ENCODE data around the gene PRDM5. TPM values are rescaled to one million over a fixed set of nuclear protein-coding genes. Genes with fewer than 3 reads are reported as not detected.

Gene PRDM5
- total and polyA plus RNA-seq, 9 of the 15 experiments (the other 6 are each of a cell fraction or from before 2014, with no cell fraction given) = not detected

GRCh38 chr4:120754590-120754989 is 167.9 kb downstream of the PRDM5 start:
- no TSS peak for BruUV-seq (replicated peaks)
- ChIA-PET CTCF (ENCODE audit: low intra/inter-chr PET ratio) (no interaction called here), POLR2A (no interaction called here)
- in situ Hi-C loops (cut with MboI) = no loop called here
- H3K9me1 ChIP-seq (ENCODE audit: control insufficient read depth, insufficient read depth, low read length) = no peaks in the 10 kb centered on the region
- FAIRE-seq (no peak), ATAC-seq (no peak), DNase-seq (ENCODE audit: extremely low read depth in 1 of 4, low spot score in 3 of 4) (no peak)
- H3K27ac ChIP-seq (ENCODE audit: extremely low read depth, low read depth, low read length) = no peak overlapping the region
- no peaks in the 10 kb centered on the region for H3K4me1 ChIP-seq (replicated peaks in 1 of 2; ENCODE audit: control insufficient read depth in 2 of 2, insufficient read depth in 2 of 2, low read length in 2 of 2)
- H3K4me2 ChIP-seq (ENCODE audit: insufficient read depth, low read length) = no peak overlapping the region
- H3K4me3 ChIP-seq = no peak overlapping the region
- no peaks in the 10 kb centered on the region for H3K79me2 ChIP-seq (ENCODE audit: control insufficient read depth, insufficient read depth, low read length)
- no peaks in the 10 kb centered on the region for H3K9me3 ChIP-seq (replicated peaks; ENCODE audit: control insufficient read depth, insufficient read depth, low read depth, low read length)
- no peaks in the 10 kb centered on the region for H4K20me1 ChIP-seq (replicated peaks; ENCODE audit: control insufficient read depth, insufficient read depth, low read length)
- no peaks in the 10 kb centered on the region for H3K27me3 ChIP-seq (ENCODE audit: control insufficient read depth in 2 of 2, insufficient read depth in 2 of 2, low read length in 2 of 2)
- intact Hi-C loops (cut with micrococcal nuclease) = no loop called here
- TF ChIP-seq FOXK1 (CRISPR knock-in tag; IDR thresholded peaks at IDR 0.05; ENCODE audit: borderline replicate concordance) (no peak), ZNF184 (CRISPR knock-in tag; IDR thresholded peaks at IDR 0.05) (no peak), POLR2H (tag; IDR thresholded peaks at IDR 0.05; ENCODE audit: low read depth) (no peak), RBM34 (IDR thresholded peaks at IDR 0.05; ENCODE audit: borderline replicate concordance, insufficient read depth, low read length) (no peak), CBFA2T3 (IDR thresholded peaks at IDR 0.05) (no peak), KHSRP (IDR thresholded peaks at IDR 0.05) (no peak), SP2 (IDR thresholded peaks at IDR 0.05; ENCODE audit: extremely low read depth, low read depth, low read length, poor library complexity, severe bottlenecking) (no peak), HEY1 (CRISPR knock-in tag; IDR thresholded peaks at IDR 0.05; ENCODE audit: borderline replicate concordance) (no peak), COPS2 (conservative IDR thresholded peaks at IDR 0.05) (no peak), JUND (IDR thresholded peaks at IDR 0.05; ENCODE audit: borderline replicate concordance, low read depth, low read length) (no peak), JUND (tag; IDR thresholded peaks at IDR 0.05; ENCODE audit: borderline replicate concordance, low read depth, low read length) (no peak), HDAC2 (IDR thresholded peaks at IDR 0.05) (no peak), NKRF (IDR thresholded peaks at IDR 0.05; ENCODE audit: borderline replicate concordance) (no peak)
- TF ChIP-seq, protein P1, sequence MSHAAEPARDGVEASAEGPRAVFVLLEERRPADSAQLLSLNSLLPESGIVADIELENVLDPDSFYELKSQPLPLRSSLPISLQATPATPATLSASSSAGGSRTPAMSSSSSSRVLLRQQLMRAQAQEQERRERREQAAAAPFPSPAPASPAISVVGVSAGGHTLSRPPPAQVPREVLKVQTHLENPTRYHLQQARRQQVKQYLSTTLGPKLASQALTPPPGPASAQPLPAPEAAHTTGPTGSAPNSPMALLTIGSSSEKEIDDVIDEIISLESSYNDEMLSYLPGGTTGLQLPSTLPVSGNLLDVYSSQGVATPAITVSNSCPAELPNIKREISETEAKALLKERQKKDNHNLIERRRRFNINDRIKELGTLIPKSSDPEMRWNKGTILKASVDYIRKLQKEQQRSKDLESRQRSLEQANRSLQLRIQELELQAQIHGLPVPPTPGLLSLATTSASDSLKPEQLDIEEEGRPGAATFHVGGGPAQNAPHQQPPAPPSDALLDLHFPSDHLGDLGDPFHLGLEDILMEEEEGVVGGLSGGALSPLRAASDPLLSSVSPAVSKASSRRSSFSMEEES (CRISPR knock-in tag; IDR thresholded peaks at IDR 0.05) = no peak
- TF ChIP-seq, protein P2, sequence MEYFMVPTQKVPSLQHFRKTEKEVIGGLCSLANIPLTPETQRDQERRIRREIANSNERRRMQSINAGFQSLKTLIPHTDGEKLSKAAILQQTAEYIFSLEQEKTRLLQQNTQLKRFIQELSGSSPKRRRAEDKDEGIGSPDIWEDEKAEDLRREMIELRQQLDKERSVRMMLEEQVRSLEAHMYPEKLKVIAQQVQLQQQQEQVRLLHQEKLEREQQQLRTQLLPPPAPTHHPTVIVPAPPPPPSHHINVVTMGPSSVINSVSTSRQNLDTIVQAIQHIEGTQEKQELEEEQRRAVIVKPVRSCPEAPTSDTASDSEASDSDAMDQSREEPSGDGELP (CRISPR knock-in tag; IDR thresholded peaks at IDR 0.05; ENCODE audit: borderline replicate concordance) = no peak
- TF ChIP-seq, protein P3, sequence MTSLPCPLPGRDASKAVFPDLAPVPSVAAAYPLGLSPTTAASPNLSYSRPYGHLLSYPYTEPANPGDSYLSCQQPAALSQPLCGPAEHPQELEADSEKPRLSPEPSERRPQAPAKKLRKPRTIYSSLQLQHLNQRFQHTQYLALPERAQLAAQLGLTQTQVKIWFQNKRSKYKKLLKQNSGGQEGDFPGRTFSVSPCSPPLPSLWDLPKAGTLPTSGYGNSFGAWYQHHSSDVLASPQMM (CRISPR knock-in tag; IDR thresholded peaks at IDR 0.05) = no peak
- 2% methylated on average over 4 of the region's 4 CpGs for WGBS (ENCODE audit: insufficient coverage, low coverage, missing lambda C conversion rate)
- no peaks in the 10 kb centered on the region for H3K36me3 ChIP-seq (ENCODE audit: control insufficient read depth, insufficient read depth, low read length)
- no peak overlapping the region for H2AFZ ChIP-seq (ENCODE audit: low read depth, low read length)
- no peak overlapping the region for H3K9ac ChIP-seq (ENCODE audit: insufficient read depth in 1 of 2, low read depth in 2 of 2, low read length in 2 of 2)
